ENCODE results near the gene THAP7. TPM values are rescaled to one million over a fixed set of nuclear protein-coding genes. Genes with fewer than 3 reads are reported as not detected.

THAP7 gene
- polyA plus RNA-seq, 1 donor (not counting 4 experiments of a cell fraction or from before 2014, with no cell fraction given) = 10.4 TPM

GRCh38 chr22:20994128-20994901 is 7.6 kb downstream of the THAP7 start:
- Histone ChIP-seq H3K27me3 (ENCODE audit: control insufficient read depth, extremely low read depth, insufficient read depth, low read length) (no peaks in the 10 kb centered on the region), H4K20me1 (ENCODE audit: control insufficient read depth, extremely low read depth, insufficient read depth, low read length) (no peaks in the 10 kb centered on the region), H3K4me2 (ENCODE audit: control insufficient read depth, extremely low read depth, insufficient read depth, low read depth, low read length) (no peak overlapping the region), H3K4me3 (ENCODE audit: control insufficient read depth in 2 of 3, extremely low read depth in 1 of 3, insufficient read depth in 2 of 3, low read depth in 1 of 3, low read length in 3 of 3) (no peak overlapping the region), H3K79me2 (ENCODE audit: control insufficient read depth, insufficient read depth, low read length) (no peaks in the 10 kb centered on the region), H3K9ac (ENCODE audit: control insufficient read depth, extremely low read depth, insufficient read depth, low read length) (no peak overlapping the region), H3K27ac (ENCODE audit: control insufficient read depth, insufficient read depth, low read length) (no peak overlapping the region), H3K9me1 (ENCODE audit: control insufficient read depth, extremely low read depth, insufficient read depth, low read length) (no peaks in the 10 kb centered on the region), H2AFZ (ENCODE audit: control insufficient read depth, low read length) (no peak overlapping the region), H3K36me3 (ENCODE audit: control insufficient read depth in 2 of 2, extremely low read depth in 1 of 2, insufficient read depth in 2 of 2, low read length in 2 of 2) (peaks cover 18 to 49% of the 10 kb centered on the region in 2 experiments), H3K9me3 (ENCODE audit: control insufficient read depth, low read depth, low read length) (no peaks in the 10 kb centered on the region), H3K4me1 (ENCODE audit: control insufficient read depth, extremely low read depth, insufficient read depth, low read length) (no peaks in the 10 kb centered on the region)
- DNase-seq (ENCODE audit: low read depth, low spot score) (no peak), FAIRE-seq (no peak)
- no peak for TF ChIP-seq EZH2 (IDR thresholded peaks at IDR 0.05; ENCODE audit: low read length)
- no peak for TF ChIP-seq CTCF (optimal IDR thresholded peaks at IDR 0.05 in 1 of 3, IDR thresholded peaks at IDR 0.05 in 1 of 3, conservative IDR thresholded peaks at IDR 0.05 in 1 of 3; ENCODE audit: extremely low read depth in 1 of 3, insufficient read depth in 2 of 3, low read length in 3 of 3)
- dilution Hi-C loops (cut with MboI; ENCODE audit: extremely low pct_ligation_motif_present, low sequenced_read_pairs) = no loop called here

GRCh38 chr22:20993304-20994127 is 8.4 kb downstream of the THAP7 start:
- dilution Hi-C loops (cut with MboI; ENCODE audit: extremely low pct_ligation_motif_present, low sequenced_read_pairs) = no loop called here
- no peak for FAIRE-seq
- peaks cover 18 to 52% of the 10 kb centered on the region in 2 experiments for H3K36me3 ChIP-seq (ENCODE audit: control insufficient read depth in 2 of 2, extremely low read depth in 1 of 2, insufficient read depth in 2 of 2, low read length in 2 of 2)

More at GRCh38 chr22:20993304-20994127, 8.4 kb downstream of the THAP7 start:
- no peak overlapping the region for H3K27ac ChIP-seq (ENCODE audit: control insufficient read depth, insufficient read depth, low read length)
- H3K4me3 ChIP-seq (ENCODE audit: control insufficient read depth in 2 of 3, extremely low read depth in 1 of 3, insufficient read depth in 2 of 3, low read depth in 1 of 3, low read length in 3 of 3) = no peak overlapping the region
- H3K9ac ChIP-seq (ENCODE audit: control insufficient read depth, extremely low read depth, insufficient read depth, low read length) = no peak overlapping the region
- H3K79me2 ChIP-seq (ENCODE audit: control insufficient read depth, insufficient read depth, low read length) = no peaks in the 10 kb centered on the region
- TF ChIP-seq EZH2 (IDR thresholded peaks at IDR 0.05; ENCODE audit: low read length) = no peak
- TF ChIP-seq CTCF (optimal IDR thresholded peaks at IDR 0.05 in 1 of 3, IDR thresholded peaks at IDR 0.05 in 1 of 3, conservative IDR thresholded peaks at IDR 0.05 in 1 of 3; ENCODE audit: extremely low read depth in 1 of 3, insufficient read depth in 2 of 3, low read length in 3 of 3) = no peak
- no peak overlapping the region for H3K4me2 ChIP-seq (ENCODE audit: control insufficient read depth, extremely low read depth, insufficient read depth, low read depth, low read length)
- H3K9me1 ChIP-seq (ENCODE audit: control insufficient read depth, extremely low read depth, insufficient read depth, low read length) = no peaks in the 10 kb centered on the region
- DNase-seq (ENCODE audit: low read depth, low spot score) = no peak
- H3K9me3 ChIP-seq (ENCODE audit: control insufficient read depth, low read depth, low read length) = no peaks in the 10 kb centered on the region
- H2AFZ ChIP-seq (ENCODE audit: control insufficient read depth, low read length) = no peak overlapping the region
- no peaks in the 10 kb centered on the region for H4K20me1 ChIP-seq (ENCODE audit: control insufficient read depth, extremely low read depth, insufficient read depth, low read length)
- no peaks in the 10 kb centered on the region for H3K4me1 ChIP-seq (ENCODE audit: control insufficient read depth, extremely low read depth, insufficient read depth, low read length)
- H3K27me3 ChIP-seq (ENCODE audit: control insufficient read depth, extremely low read depth, insufficient read depth, low read length) = no peaks in the 10 kb centered on the region
